Measurements from ENCODE around the gene NINL. TPM values are rescaled to one million over a fixed set of nuclear protein-coding genes. Genes with fewer than 3 reads are reported as not detected.

NINL gene
- total RNA-seq, 4 donors from 2014 or later, result 4.7 to 9.7 (median 6.7) TPM

DNA sequence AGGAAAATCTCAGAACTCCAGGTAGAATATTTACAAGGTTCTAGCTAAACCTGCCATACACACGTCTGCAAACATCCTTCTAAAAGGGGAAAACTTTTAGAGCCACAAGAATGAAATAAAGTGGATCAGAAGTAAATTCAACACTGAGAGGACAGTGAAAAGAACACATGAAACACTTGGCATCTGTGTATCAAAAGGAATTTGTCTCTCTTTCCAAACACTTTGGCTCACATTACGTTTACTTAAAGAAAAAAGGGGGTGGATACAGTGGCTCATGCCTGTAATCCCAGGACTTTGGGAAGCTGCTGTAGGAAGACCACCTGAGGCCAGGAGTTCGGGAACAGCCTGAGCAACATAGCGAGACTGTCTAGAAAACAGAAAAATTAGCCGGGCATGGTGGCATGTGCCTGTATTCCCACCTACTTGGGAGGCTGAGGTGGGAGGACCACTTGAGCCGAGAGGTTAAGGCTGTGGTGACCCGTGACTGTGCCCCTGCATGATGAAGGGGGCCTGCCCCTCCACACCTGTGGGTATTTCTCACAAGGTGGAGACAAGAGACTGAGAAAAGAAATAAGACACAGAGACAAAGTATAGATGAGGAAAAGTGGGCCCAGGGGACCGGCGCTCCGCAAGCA is 35.4 kb downstream of the NINL start:
- ATAC-seq (ENCODE audit: low FRiP score), result peak; percentile 56
- TF ChIP-seq, protein P1, sequence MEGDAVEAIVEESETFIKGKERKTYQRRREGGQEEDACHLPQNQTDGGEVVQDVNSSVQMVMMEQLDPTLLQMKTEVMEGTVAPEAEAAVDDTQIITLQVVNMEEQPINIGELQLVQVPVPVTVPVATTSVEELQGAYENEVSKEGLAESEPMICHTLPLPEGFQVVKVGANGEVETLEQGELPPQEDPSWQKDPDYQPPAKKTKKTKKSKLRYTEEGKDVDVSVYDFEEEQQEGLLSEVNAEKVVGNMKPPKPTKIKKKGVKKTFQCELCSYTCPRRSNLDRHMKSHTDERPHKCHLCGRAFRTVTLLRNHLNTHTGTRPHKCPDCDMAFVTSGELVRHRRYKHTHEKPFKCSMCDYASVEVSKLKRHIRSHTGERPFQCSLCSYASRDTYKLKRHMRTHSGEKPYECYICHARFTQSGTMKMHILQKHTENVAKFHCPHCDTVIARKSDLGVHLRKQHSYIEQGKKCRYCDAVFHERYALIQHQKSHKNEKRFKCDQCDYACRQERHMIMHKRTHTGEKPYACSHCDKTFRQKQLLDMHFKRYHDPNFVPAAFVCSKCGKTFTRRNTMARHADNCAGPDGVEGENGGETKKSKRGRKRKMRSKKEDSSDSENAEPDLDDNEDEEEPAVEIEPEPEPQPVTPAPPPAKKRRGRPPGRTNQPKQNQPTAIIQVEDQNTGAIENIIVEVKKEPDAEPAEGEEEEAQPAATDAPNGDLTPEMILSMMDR (IDR thresholded peaks at IDR 0.05), result no peak
- DNase-seq (ENCODE audit: low spot score), result no peak

DNA sequence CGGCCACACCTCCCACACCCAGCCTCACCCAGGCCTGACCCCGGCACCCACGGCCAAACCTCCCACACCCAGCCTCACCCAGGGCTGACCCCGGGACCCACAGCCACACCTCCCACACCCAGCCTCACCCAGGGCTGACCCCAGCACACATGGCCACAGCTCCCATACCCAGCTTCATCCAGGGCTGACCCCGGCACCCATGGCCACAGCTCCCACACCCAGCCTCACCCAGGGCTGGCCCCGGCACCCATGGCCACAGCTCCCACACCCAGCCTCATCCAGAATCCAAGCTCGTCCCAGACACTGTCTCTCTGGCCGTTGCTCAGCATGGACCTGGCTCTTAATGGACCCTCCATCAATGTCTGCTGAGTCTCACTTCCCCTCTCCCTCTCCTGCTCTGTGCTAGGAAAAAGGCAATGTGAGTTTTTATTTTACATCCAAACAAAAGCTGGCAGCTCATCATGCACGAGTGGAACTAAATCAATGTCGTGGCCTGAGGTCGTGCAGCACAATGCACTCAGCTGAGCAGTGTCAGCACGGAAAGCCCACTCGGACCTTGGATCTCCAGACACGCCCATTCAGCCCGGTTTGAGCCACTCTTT is 36.1 kb downstream of the NINL start:
- no peak for DNase-seq (ENCODE audit: low spot score)
- TF ChIP-seq, protein P1 (IDR thresholded peaks at IDR 0.05), result no peak
- ATAC-seq (ENCODE audit: low FRiP score), result no peak

DNA sequence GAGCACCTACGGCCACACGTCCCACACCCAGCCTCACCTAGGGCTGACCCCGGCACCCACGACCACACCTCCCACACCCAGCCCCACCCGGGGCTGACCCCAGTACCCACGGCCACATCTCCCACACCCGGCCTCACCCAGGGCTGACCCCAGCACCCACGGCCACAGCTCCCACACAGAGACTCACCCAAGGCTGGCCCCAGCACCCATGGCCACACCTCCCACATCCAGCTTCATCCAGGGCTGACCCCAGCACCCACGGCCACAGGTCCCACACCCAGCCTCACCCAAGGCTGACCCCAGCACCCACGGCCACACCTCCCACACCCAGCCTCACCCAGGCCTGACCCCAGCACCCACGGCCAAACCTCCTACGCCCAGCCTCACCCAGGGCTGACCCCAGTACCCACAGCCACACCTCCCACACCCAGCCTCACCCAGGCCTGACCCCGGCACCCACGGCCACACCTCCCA is 36.7 kb downstream of the NINL start:
- TF ChIP-seq, protein P1 (IDR thresholded peaks at IDR 0.05), result no peak
- DNase-seq (ENCODE audit: low spot score) (no peak), ATAC-seq (ENCODE audit: low FRiP score) (peak; percentile 23)

DNA sequence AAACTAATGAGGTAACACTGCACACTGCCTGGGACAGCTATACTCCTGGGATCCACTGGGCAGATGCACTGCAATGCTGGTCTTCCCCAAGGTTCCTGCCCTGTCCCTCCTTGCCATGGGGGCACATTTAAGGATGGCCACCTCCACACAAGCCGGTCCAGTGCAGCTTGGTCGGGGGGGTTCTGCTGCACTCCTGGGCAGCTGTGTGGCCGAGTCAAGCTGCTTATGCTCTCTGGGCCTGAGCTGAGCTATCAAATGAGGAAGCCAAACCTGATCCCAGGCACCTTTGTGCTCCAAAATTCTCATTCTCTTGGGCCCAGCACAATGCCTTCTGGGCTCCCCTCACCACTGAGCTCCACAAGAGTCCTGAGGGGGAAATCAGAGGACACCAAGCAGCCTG is 37.3 kb downstream of the NINL start:
- ATAC-seq (ENCODE audit: low FRiP score) (peak; percentile 5), DNase-seq (ENCODE audit: low spot score) (no peak)
- TF ChIP-seq, protein P1 (IDR thresholded peaks at IDR 0.05), result no peak

DNA sequence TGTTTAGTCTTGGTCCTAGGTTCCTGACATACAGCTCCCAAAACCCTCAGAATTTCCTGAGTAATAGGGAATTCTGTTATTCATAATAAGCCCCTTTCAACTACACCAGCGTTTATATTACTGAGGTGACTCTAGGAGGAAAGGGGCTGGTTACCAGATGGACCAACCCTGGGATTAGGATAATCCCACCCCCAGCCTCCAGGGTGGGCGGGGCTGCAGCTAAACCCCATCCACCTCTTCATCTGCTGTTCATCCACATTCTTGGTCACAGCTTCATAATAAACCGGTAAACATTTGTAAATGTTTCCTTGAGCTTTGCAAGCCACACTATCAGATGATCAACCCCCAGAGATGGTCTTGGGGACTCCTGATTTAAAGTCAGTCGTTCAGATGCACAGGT is 38.3 kb downstream of the NINL start:
- DNase-seq (ENCODE audit: low spot score) (no peak), ATAC-seq (ENCODE audit: low FRiP score) (no peak)
- TF ChIP-seq, protein P1 (IDR thresholded peaks at IDR 0.05), result no peak

DNA sequence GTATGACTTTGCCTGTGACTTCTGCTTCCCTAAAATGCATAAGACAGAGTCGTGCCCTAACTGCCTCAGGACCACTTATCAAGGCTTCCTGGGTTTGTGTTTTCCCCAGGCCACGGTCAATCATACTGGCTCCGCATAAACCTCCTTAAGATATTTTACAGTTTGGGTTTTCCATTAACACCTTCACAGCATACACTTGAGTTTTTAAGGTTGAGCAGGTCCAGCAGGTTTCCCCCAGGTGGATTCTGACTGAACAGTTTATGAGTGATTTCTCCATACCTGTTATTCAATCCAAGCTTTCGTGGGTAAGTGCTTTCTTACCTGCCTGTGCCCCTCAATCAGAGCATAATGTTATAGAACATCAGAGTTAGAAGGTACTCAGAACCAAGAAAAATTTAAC is 39.3 kb downstream of the NINL start:
- ATAC-seq (ENCODE audit: low FRiP score) (no peak), DNase-seq (ENCODE audit: low spot score) (no peak)
- TF ChIP-seq, protein P1 (IDR thresholded peaks at IDR 0.05), result no peak

DNA sequence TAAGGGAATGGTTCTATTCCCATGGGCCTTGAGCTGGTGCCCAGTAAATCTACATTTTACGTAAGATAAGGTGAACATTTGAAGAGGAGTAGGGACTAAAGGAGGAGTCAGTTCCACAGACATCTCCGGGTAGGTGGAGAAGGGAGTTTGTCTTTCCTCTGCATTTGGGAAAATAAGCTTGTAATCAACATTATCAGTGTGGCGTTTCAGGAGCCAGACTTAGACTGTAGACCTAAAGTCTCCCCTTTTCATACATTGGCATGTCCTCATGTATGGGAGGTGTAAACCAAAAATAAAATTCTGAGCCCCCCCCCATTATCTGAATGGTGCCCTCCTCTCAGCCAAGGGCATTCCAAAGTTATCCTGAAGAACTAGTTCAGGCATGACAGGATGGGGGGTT is 40.2 kb downstream of the NINL start:
- TF ChIP-seq, protein P1 (IDR thresholded peaks at IDR 0.05), result no peak
- DNase-seq (ENCODE audit: low spot score) (no peak), ATAC-seq (ENCODE audit: low FRiP score) (no peak)

All from omental fat pad (tissue), 4 donors.